Stimulated activated CD4-positive, alpha-beta T cell treated with anti-CD3 and anti-CD28 coated beads, TNF-alpha, amount 100 ng/mL, for 1 hour (primary cell): ENCODE data around the gene UQCC2.

Experiments
- DNase-seq, 3 donors: peaks; one replicate each; pipeline ENCODE4 v3.0.0-alpha.2; 2020; ENCODE audit warnings: low read depth in 3 of 3, low spot score in 1 of 3

UQCC2 gene

DNA sequence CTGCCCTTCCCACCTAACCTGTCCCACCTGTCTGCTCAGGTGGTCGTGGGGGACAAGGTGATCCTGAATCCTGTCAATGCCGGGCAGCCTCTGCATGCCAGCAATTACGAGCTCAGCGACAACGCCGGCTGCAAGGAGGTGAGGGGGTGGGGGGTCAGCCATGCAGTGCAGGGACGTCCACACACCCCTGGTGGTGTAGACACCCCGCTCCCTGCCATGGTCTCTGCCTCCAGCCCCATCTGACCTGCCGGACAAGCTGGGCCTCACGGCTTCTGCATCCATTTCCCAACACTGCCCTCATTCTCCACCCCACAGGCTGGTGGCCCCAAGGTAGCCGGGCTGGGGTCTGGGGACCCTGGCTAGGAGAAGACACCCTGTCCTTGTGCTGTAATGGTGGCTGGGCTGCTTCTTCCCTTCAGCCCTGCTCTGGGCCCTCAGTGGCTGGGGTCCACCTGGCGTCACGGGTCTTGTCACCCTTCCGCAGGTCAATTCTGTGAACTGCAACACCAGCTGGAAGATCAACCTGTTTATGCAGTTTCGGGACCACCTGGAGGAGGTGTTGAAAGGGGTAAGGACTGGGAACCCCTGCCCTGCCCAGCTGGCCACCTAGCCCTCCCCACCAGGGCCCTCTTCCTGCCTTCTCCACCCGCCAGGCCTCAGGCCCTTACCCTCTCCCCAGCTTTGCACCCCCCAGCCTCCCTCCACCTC, 52.4 kb downstream of the UQCC2 start:
- DNase-seq: no peak

DNA sequence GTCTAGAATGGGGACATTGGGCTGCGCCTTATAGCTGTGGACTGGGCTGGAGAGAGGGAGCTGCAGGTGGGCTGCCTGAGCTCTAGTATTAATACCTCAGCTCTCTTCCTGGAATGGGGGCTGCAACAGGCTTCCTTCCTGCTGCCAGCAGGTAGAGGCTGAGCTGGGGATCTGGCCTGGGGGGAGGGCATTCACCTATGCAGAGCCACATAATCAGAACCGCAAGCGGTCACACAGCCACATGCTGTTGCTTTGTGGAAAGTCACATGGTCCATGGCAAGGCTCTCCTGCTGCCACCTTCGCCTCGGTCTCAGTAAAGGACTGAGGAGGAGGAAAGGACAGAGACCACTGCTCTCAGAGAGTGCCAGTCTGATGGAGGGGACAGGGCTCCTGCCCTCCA, 54.7 kb downstream of the UQCC2 start:
- DNase-seq: no peak

DNA sequence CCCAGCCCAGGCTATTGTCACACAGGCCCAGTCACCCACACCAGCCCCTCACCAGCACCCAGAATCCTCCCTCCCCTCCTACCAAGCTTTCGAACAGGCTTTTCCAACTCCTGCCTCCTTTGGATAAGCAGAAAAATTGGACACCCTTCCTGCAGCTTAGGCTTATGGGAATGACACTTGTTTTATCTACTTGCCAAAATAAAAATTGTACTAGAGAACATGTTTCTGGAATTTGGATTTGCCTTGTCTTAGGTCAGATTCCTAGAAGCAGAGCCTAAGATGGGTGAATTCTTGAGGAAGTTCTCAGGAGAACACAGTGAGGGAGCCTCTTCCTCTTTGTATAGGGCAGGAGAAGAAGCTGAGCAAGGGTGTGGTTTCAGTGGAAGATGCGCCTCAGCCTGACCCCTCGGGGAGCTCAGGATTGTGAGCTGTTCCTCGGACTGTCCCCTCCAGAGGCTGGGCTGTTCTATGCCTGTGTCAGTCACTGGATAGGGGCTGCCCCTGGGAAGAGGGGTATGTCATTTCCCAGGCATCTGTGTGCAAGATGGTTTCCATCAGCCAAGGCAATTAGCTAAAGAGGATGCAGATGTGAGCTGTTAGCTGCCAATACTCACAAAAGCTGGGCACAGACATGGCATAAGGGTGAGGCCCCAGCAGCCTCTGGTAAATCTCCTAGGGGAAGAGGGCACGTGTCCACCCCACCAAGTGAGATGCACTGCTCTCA, 56.5 kb downstream of the UQCC2 start:
- DNase-seq: no peak

DNA sequence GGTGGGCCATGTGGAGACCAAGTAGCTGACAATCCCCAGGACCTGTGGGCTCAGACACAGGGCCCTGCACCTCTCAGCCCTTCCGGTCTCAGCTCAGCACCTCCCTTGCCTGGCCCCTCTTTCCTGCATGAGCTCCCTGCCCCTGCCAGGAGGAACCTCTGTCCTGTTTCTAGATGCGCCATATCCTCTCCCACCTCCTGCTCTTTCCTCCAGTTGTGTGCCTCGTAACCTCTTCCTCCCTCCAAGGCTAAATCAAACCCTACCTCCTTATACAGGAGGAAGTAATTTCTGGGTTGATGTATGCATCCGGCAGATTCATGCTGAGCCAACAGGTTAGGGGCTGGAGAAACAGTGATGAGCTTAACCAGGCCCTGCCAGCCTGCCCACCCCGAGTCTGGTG, 59.5 kb downstream of the UQCC2 start:
- DNase-seq: no peak

DNA sequence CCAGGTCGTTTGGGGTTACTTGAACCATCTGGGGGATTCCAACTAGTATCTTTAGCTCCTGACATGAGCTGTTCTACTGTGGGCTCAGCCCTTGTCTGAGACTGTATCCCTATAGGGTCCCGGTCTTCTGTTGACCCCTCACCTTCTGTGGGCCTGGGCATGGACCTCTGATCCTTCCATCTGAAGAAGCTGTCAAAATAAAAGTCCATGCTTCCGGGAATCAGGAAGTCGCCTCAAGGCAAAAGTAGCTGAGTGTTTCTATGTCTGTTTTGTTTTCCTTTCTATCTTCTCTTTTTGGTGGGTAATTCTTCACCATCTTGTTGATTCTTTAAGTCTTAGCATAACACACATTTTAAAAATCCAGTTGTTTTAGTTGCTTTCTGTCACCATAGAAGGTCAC, 60.1 kb downstream of the UQCC2 start:
- no peak for DNase-seq
